ENCODE measurements around the gene OVOL3.

DNA sequence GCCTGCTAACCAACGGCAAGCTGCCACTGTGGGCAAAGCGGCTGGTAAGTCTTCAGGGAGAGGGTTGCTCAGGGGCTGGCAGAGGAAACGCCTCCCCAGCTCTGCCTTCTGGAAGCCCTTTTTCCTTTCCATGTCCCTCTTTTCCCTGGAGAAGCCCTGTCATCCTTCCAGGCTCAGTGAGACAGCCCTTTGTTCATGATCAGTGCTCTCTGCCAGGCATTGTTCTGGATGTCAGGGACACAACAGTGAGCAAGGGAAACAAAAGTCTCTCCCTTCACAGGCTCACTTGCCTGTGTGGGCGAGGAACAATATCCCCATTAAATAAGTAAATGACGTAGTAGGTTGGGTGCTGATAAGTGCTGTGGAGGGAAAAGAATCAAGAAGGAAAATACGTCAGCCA is 13.9 kb upstream of the OVOL3 start:
- TF ChIP-seq EZH2 (IDR thresholded peaks at IDR 0.05; ENCODE audit: insufficient read depth, poor library complexity, severe bottlenecking) (no peak), EZH2phosphoT487 (IDR thresholded peaks at IDR 0.05; ENCODE audit: insufficient read depth, low read depth) (no peak)
